Loucy (cell line): ENCODE results near the gene RABGGTA.

Experiments used
- EZH2phosphoT487 ChIP-seq: fragments of 200-600 bp; IDR thresholded peaks from 2 replicates; pipeline ENCODE4 v1.6.1; 2018; ENCODE audit warnings: antibody characterized with exemption, mild to moderate bottlenecking, moderate library complexity, borderline replicate concordance
- TF ChIP-seq, protein P1 (sequence below): fragments of 200-600 bp; sonication (generic); conservative IDR thresholded peaks from 2 replicates; pipeline ENCODE4 v1.5.1; 2014; ENCODE audit warnings: mild to moderate bottlenecking, antibody characterized with exemption, low read length

DNA sequence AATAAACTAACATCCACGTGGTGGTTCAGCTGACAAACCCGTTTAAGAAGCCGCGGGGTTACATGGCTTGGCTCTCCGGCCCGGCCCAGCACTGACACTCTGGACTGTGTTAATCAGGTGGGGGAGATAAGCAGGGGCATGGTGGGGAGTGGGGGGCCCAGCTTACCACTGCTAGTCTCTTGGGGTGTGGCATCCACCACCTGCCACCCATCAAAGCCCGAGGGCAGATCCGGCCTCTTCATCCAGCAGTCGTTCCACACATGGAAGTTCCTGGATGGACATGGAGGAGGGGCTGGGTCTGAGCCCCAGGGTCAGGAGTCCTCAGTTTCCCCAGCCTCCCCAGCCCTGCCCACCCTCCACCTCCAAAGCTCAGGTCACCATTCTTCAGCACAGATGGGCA is 13.3 kb downstream of the RABGGTA start:
- TF ChIP-seq, protein P1, sequence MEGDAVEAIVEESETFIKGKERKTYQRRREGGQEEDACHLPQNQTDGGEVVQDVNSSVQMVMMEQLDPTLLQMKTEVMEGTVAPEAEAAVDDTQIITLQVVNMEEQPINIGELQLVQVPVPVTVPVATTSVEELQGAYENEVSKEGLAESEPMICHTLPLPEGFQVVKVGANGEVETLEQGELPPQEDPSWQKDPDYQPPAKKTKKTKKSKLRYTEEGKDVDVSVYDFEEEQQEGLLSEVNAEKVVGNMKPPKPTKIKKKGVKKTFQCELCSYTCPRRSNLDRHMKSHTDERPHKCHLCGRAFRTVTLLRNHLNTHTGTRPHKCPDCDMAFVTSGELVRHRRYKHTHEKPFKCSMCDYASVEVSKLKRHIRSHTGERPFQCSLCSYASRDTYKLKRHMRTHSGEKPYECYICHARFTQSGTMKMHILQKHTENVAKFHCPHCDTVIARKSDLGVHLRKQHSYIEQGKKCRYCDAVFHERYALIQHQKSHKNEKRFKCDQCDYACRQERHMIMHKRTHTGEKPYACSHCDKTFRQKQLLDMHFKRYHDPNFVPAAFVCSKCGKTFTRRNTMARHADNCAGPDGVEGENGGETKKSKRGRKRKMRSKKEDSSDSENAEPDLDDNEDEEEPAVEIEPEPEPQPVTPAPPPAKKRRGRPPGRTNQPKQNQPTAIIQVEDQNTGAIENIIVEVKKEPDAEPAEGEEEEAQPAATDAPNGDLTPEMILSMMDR: no peak
- no peak for TF ChIP-seq EZH2phosphoT487
